Activated CD4-positive, alpha-beta T cell treated with anti-CD3 and anti-CD28 coated beads for 24 hours (primary cell): ENCODE results near the gene PTGES3L.
"Not testable (repeated sequence)": the region's sequence is repeated elsewhere in the genome, so short reads cannot be mapped to it uniquely, and the experiment has no call there.

Source experiments
- DNase-seq, 2 donors: peaks; one replicate each; pipeline ENCODE4 v3.0.0-alpha.2; 2020; ENCODE audit warnings: low read depth in 2 of 2

Gene PTGES3L

GRCh38 chr17:43014020-43014648 lies 34.3 kb upstream of the PTGES3L start:
- no peak for DNase-seq

DNA sequence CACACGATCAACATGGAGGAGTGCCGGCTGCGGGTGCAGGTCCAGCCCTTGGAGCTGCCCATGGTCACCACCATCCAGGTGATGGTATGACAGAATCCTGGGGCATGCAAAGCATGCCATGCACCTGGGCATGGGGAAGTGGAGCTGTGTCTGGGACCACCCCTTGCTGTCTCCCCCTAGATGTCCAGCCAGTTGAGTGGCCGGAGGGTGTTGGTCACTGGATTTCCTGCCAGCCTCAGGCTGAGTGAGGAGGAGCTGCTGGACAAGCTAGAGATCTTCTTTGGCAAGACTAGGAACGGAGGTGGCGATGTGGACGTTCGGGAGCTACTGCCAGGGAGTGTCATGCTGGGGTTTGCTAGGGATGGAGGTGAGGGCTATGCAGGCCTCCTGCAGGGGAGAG lies 33.4 kb upstream of the PTGES3L start:
- DNase-seq, result no peak

DNA sequence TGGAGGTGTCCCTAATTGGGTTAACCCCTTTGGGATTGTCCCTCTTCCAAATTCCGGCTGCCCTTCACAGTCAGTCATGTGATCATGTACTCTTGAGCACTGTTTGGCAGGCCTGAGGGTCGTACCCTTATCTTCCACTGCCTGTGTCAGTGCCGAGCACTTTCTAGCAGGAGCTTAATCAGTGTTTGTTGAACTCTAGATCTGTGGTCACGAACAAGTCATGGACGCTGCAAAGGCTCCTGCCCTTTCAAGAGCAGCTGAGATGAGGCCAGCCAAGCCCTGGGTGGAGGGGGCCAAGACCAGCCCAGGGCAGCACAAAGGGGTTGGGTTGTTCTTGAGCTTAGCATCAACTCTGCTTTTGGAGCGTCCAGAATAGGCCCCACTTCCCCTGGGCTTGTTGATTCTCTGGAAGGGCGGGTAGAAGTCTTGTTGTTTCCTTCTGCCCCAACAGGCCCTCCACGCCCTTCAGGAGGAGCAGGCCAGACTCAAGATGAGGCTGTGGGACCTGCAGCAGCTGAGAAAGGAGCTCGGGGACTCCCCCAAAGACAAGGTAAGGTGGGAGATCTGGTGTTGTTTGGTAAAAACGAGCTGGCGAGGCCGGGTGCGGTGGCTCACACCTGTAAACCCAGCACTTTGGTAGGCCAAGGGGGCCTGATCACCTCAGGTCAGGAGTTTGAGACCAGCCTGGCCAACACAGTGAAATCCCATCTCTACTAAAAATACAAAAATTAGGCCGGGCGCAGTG lies 32.0 kb upstream of the PTGES3L start:
- no peak for DNase-seq

- no peak for DNase-seq
Measured at GRCh38 chr17:43010667-43011308, 30.9 kb upstream of the PTGES3L start.

GRCh38 chr17:43006639-43007551 lies 27.0 kb upstream of the PTGES3L start, which contains the start of gene IFI35:
TSS of gene IFI35 (plus strand) at chr17:43006784. CDS start at chr17:43006948, 164 bp downstream.
- peak; percentile 81 for DNase-seq

DNA sequence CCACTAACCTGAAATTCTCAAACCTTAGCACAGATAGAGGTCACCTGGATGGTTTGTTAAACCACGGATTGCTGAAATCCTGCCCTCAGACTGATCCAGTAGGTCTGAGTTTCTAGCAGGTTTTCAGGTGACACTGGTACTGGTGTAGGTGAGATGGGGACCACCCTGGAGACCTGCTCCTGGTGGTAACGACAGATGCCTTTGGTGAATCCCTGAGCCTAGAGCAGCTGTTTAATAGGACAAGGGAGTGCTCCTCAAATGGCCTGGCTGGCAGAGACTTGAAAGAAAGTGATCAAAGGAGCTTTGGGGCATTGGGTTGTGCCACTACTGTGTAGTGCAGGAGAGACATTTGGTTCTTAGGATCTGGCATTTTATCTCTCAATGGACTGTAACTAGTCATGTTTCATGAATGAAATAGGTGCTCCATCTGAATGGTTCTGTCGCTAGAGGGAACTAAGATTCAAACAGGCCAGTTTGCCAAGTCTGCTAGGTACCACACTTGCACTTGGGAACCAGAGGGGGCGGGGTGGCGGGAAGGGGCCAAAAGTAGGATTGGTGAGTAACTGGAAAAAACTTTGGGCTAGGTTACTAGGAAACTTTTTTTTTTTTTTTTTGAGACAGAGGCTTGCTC lies 23.8 kb upstream of the PTGES3L start:
- no peak for DNase-seq

DNA sequence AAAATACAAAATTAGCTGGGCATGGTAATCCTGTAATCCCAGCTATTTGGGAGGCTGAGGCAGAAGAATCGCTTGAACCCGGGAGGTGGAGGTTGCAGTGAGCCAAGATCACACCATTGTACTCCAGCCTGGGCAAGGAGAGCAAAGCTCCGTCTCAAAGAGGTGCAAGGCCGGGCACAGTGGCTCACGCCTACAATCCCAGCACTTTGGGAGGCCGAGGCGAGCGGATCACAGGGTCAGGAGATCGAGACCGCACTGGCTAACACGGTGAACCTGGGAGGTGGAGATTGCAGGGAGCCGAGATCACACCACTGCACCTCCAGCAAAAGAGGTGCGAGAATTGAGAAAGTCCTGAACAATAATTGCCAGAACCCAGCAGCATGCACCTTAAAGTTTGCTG lies 21.0 kb upstream of the PTGES3L start:
- DNase-seq, result not testable (repeated sequence)

DNA sequence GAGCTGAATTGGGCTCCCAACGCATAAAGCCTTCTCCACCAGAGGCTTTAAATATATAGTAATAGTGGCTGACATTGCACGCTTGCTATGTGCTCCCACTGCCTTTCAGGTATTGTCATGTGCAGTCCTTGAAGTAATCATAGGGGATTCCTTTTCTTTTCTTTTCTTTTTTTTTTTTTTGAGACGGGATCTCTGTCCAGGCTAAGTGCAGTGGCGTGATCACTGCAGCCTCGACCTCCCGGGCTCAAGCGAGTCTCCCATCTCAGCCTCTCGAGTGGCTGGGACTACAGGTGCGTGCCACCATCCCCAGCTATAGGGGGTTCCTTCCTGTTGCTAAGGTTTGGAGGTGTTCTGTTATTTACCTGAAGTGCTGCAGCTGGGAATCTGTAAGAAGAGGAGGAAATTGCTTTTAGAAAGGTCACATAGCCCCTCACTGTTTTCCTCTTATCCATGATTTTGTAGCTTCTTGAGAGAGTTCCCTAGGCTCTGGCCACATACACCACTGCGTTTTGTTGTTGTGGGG lies 19.2 kb upstream of the PTGES3L start:
- DNase-seq, result no peak

DNA sequence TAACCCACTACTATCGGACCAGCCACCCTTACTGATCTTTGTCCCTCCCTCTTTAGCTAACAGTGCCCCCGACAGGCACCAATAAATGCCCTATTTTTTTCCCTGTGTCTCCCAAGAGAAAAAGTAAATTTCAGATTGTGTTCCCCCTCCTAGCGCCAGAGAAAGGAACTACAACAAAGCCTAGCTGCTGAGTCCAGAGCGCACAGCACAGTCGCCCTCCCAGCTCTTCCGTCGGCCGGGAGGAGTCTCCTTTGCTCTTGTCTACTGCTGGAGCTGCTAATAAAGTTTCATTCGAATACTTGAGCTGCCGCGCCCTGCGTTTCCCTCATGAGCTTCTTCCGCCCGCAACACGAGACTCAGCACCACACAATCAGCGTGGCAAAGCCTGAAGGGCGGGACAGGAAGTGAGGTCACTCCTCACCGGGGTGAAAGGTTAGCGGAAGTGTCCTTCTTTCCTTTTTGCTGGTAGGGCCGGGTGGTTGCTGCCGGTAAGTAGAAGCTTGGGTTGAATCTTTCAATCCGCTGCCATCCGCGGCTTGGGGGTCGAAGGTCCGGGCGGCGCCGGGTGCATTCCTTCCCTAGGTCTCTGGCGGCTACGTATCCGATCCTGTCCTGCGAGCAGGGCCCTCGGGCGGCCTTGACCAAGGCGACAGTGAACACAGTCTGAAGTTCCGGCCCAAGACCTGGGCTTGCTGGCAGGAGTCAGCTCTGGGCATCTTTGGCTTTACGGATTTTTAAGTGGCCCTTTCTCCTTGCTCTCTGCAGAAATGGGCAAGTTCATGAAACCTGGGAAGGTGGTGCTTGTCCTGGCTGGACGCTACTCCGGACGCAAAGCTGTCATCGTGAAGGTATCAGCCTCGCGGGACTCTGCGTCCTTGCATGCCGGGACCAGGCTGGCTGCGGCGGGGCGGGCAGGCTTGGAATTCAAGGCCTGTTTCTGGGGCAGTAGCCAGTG lies 18.4 kb upstream of the PTGES3L start, which contains the start of gene RPL27:
Gene RPL27 (plus strand): TSS at position 436 of the 955 bp plus-strand sequence. CDS start 332 bp downstream, at position 768.
- DNase-seq, result peak; percentile 90 to 91

GRCh38 chr17:42997390-42997983 lies 17.6 kb upstream of the PTGES3L start:
- no peak for DNase-seq

GRCh38 chr17:42993913-42994312 lies 14.0 kb upstream of the PTGES3L start:
- not testable (repeated sequence) for DNase-seq

DNA sequence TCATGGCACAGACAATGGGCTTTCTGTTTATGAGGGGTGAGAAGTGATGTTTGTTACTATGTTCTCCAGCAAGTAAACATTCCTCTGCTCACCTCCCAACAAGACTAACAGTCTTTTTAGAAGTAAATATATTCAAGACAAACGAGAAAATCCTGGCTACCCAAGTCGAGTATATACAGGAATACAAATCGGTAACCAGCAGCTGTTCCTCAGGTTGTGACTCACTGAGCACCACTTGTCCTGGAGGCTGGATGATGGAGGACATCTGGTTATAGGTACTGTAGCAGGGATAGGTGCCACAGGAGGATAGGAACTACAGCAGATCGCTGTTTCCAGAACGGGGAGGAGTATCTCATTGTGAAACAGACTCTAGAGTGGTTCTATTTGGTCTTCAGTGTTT lies 13.0 kb upstream of the PTGES3L start:
- no peak for DNase-seq

GRCh38 chr17:42991471-42991870 lies 11.6 kb upstream of the PTGES3L start:
- no peak for DNase-seq

GRCh38 chr17:42989726-42990652 lies 10.1 kb upstream of the PTGES3L start:
- DNase-seq, result no peak

- no peak for DNase-seq
Measured at GRCh38 chr17:42989141-42989540, 9.3 kb upstream of the PTGES3L start.

DNA sequence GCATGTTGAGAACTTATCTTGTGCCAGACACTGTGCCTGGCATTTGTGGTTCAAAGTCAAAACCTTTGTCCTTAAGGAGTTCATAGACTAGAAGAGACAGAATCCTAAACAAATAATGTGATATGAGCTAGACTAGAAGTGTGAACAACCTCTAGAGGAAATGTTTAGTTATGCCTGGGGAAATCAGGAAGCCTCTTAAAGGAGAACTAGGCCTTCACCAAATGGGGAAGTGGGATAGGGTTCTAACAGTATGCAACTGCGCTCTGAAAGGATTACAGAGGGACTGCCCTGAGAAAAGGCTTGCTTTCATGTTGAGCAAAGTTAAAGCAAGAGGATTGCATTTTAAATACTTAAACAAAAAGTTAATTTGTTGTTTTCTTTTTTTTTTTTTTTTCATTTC lies 5.3 kb upstream of the PTGES3L start:
- no peak for DNase-seq

GRCh38 chr17:42982266-42982665 lies 2.4 kb upstream of the PTGES3L start:
- no peak for DNase-seq

DNA sequence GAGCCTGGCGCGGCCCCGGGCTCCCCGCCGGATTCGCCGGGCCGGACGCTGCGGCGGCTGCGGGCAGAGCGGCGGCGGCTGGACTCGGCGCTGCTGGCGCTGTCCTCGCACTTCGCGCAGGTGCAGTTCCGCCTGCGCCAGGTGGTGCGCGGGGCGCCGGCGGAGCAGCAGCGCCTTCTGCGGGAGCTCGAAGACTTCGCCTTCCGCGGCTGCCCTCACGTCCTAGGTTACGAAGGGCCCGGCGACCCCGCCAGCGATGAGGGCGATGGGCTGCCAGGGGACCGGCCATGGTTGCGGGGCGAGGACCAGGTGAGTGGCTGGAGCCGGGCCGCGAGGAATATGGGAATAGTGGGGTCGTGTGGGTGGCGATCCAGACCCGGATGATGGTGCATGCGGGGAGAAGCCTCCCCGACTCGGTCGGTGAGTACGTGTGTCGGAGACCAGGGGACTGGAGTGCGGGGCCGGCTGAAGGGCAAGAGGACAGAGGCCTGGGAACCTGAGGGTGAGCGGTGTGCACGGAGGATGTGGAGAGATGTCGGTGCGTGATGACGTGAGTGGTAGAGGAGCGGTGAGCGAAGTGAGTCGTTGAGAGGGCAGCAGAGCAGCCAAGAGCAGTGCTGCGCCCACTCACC lies 1.0 kb upstream of the PTGES3L start:
- DNase-seq, result peak in 1 of 2 donors; percentile 56
